Activated T-cell treated with anti-CD3 and anti-CD28 coated beads, Interleukin-2, amount 50 U/mL, for 72 hours (primary cell): ENCODE measurements around the gene RYR2. TPM values are rescaled to one million over a fixed set of nuclear protein-coding genes. Genes with fewer than 3 reads are reported as not detected.

Experiments
- ATAC-seq, 2 donors: fragments of 150-1000 bp; cut with Tn5 transposase; replicated peaks in 1 of 2; 2 replicates each; pipeline ENCODE4 v1.10.0; 2021; ENCODE audit warnings: moderate library complexity in 2 of 2, mild to moderate bottlenecking in 1 of 2
- DNase-seq, 2 donors: peaks; one replicate each; pipeline ENCODE4 v3.0.0; 2021 to 2022; ENCODE audit warnings: mixed read lengths in 1 of 2
- H3K27ac Mint-ChIP-seq: one replicate; pipeline ENCODE4 v1.8.0; 2022; ENCODE audit warnings: mild to moderate bottlenecking, moderate library complexity, mixed read lengths
- H3K27me3 Mint-ChIP-seq: one replicate; pipeline ENCODE4 v1.8.0; 2022; ENCODE audit warnings: low read depth, mixed read lengths
- H3K36me3 Mint-ChIP-seq, 2 donors: one replicate each; pipeline ENCODE4 v1.8.0; 2022; ENCODE audit warnings: mixed read lengths in 2 of 2, mild to moderate bottlenecking in 1 of 2; ENCODE audit not compliant: insufficient read depth in 2 of 2
- H3K4me1 Mint-ChIP-seq: one replicate; pipeline ENCODE4 v1.8.0; 2022; ENCODE audit warnings: low read depth, mixed read lengths
- H3K4me3 Mint-ChIP-seq, 2 donors: one replicate each; pipeline ENCODE4 v1.8.0; 2022; ENCODE audit warnings: mild to moderate bottlenecking in 2 of 2, mixed read lengths in 2 of 2, moderate library complexity in 2 of 2
- H3K9me3 Mint-ChIP-seq, 2 donors: one replicate each; pipeline ENCODE4 v1.8.0; 2022; ENCODE audit warnings: mixed read lengths in 2 of 2
- total RNA-seq, 2 donors: library from RNA; stranded (reverse); gene quantifications; one replicate each; pipeline ENCODE4 v1.2.3, GENCODE V29; 2022

RYR2 gene
- total RNA-seq, 2 donors from 2014 or later: 0.02 to 0.19 TPM

- DNase-seq: no peak
- Mint-ChIP-seq H3K36me3 (no peaks in the 10 kb centered on the region), H3K27ac (no peak overlapping the region), H3K4me1 (no peaks in the 10 kb centered on the region), H3K27me3 (no peaks in the 10 kb centered on the region), H3K4me3 (no peak overlapping the region), H3K9me3 (peaks cover 0 to 2% of the 10 kb centered on the region in 2 donors)
- no peak for ATAC-seq
Observed at GRCh38 chr1:237655778-237656177, 613.8 kb downstream of the RYR2 start.

- DNase-seq: no peak
- Mint-ChIP-seq H3K27ac (no peak overlapping the region), H3K27me3 (no peaks in the 10 kb centered on the region), H3K4me1 (no peaks in the 10 kb centered on the region), H3K4me3 (no peak overlapping the region), H3K36me3 (no peaks in the 10 kb centered on the region), H3K9me3 (peaks cover 0 to 2% of the 10 kb centered on the region in 2 donors)
- no peak for ATAC-seq
Observed at GRCh38 chr1:237664348-237664747, 622.4 kb downstream of the RYR2 start.

GRCh38 chr1:237670302-237670701, 628.3 kb downstream of the RYR2 start:
- H3K4me3 Mint-ChIP-seq: no peak overlapping the region
- DNase-seq (no peak), ATAC-seq (no peak)
- H3K27me3 Mint-ChIP-seq: no peaks in the 10 kb centered on the region
- no peaks in the 10 kb centered on the region for H3K36me3 Mint-ChIP-seq
- H3K4me1 Mint-ChIP-seq: no peaks in the 10 kb centered on the region
- H3K27ac Mint-ChIP-seq: no peak overlapping the region
- peaks cover 0 to 2% of the 10 kb centered on the region in 2 donors for H3K9me3 Mint-ChIP-seq

GRCh38 chr1:237671262-237671661, 629.3 kb downstream of the RYR2 start:
- Mint-ChIP-seq H3K36me3 (no peaks in the 10 kb centered on the region), H3K4me1 (no peaks in the 10 kb centered on the region), H3K27ac (no peak overlapping the region), H3K27me3 (no peaks in the 10 kb centered on the region), H3K9me3 (peaks cover 0 to 2% of the 10 kb centered on the region in 2 donors), H3K4me3 (no peak overlapping the region)
- ATAC-seq: no peak
- DNase-seq: no peak

GRCh38 chr1:237671935-237672334, 630.0 kb downstream of the RYR2 start:
- Mint-ChIP-seq H3K4me1 (no peaks in the 10 kb centered on the region), H3K4me3 (no peak overlapping the region), H3K27me3 (no peaks in the 10 kb centered on the region), H3K36me3 (no peaks in the 10 kb centered on the region), H3K27ac (no peak overlapping the region), H3K9me3 (peaks cover 0 to 2% of the 10 kb centered on the region in 2 donors)
- ATAC-seq: no peak
- DNase-seq: no peak

- Mint-ChIP-seq H3K27ac (no peak overlapping the region), H3K27me3 (no peaks in the 10 kb centered on the region)
- no peak for ATAC-seq
Observed at GRCh38 chr1:237672748-237673147, 630.8 kb downstream of the RYR2 start.

GRCh38 chr1:237673631-237674030, 631.6 kb downstream of the RYR2 start:
- ATAC-seq: no peak
- DNase-seq: no peak
- Mint-ChIP-seq H3K4me3 (no peak overlapping the region), H3K36me3 (no peaks in the 10 kb centered on the region), H3K4me1 (no peaks in the 10 kb centered on the region), H3K27ac (no peak overlapping the region), H3K9me3 (no peaks in the 10 kb centered on the region), H3K27me3 (no peaks in the 10 kb centered on the region)

More at GRCh38 chr1:237672748-237673147, 630.8 kb downstream of the RYR2 start:
- Mint-ChIP-seq H3K4me3 (no peak overlapping the region), H3K9me3 (peaks cover 0 to 2% of the 10 kb centered on the region in 2 donors), H3K36me3 (no peaks in the 10 kb centered on the region), H3K4me1 (no peaks in the 10 kb centered on the region)
- DNase-seq: no peak

GRCh38 chr1:237677979-237678378, 636.0 kb downstream of the RYR2 start:
- no peak for ATAC-seq
- no peaks in the 10 kb centered on the region for H3K9me3 Mint-ChIP-seq
- H3K4me1 Mint-ChIP-seq: no peaks in the 10 kb centered on the region
- H3K36me3 Mint-ChIP-seq: no peaks in the 10 kb centered on the region
- no peak for DNase-seq
- no peak overlapping the region for H3K27ac Mint-ChIP-seq
- no peak overlapping the region for H3K4me3 Mint-ChIP-seq
- no peaks in the 10 kb centered on the region for H3K27me3 Mint-ChIP-seq

- Mint-ChIP-seq H3K4me3 (no peak overlapping the region), H3K9me3 (peaks cover 0 to 3% of the 10 kb centered on the region in 2 donors), H3K27me3 (no peaks in the 10 kb centered on the region), H3K27ac (no peak overlapping the region), H3K4me1 (no peaks in the 10 kb centered on the region), H3K36me3 (no peaks in the 10 kb centered on the region)
- ATAC-seq (no peak), DNase-seq (no peak)
Observed at GRCh38 chr1:237679687-237680086, 637.7 kb downstream of the RYR2 start.

GRCh38 chr1:237681210-237681609, 639.2 kb downstream of the RYR2 start:
- H3K4me3 Mint-ChIP-seq: no peak overlapping the region
- H3K36me3 Mint-ChIP-seq: no peaks in the 10 kb centered on the region
- no peak overlapping the region for H3K27ac Mint-ChIP-seq
- no peaks in the 10 kb centered on the region for H3K27me3 Mint-ChIP-seq
- no peak for ATAC-seq
- H3K4me1 Mint-ChIP-seq: no peaks in the 10 kb centered on the region
- H3K9me3 Mint-ChIP-seq: peaks cover 1 to 3% of the 10 kb centered on the region in 2 donors
- no peak for DNase-seq

GRCh38 chr1:237684236-237684635, 642.3 kb downstream of the RYR2 start:
- peaks cover 1 to 3% of the 10 kb centered on the region in 2 donors for H3K9me3 Mint-ChIP-seq
- no peaks in the 10 kb centered on the region for H3K27me3 Mint-ChIP-seq
- ATAC-seq: no peak
- H3K27ac Mint-ChIP-seq: no peak overlapping the region
- DNase-seq: no peak
- no peaks in the 10 kb centered on the region for H3K36me3 Mint-ChIP-seq
- no peaks in the 10 kb centered on the region for H3K4me1 Mint-ChIP-seq
- H3K4me3 Mint-ChIP-seq: no peak overlapping the region

- no peaks in the 10 kb centered on the region for H3K4me1 Mint-ChIP-seq
- H3K27ac Mint-ChIP-seq: no peak overlapping the region
- H3K36me3 Mint-ChIP-seq: no peaks in the 10 kb centered on the region
- peaks cover 1 to 3% of the 10 kb centered on the region in 2 donors for H3K9me3 Mint-ChIP-seq
- no peaks in the 10 kb centered on the region for H3K27me3 Mint-ChIP-seq
- ATAC-seq (no peak), DNase-seq (no peak)
- H3K4me3 Mint-ChIP-seq: no peak overlapping the region
Observed at GRCh38 chr1:237685551-237685950, 643.6 kb downstream of the RYR2 start.

- no peaks in the 10 kb centered on the region for H3K4me1 Mint-ChIP-seq
- ATAC-seq: no peak
- peaks cover 1 to 3% of the 10 kb centered on the region in 2 donors for H3K9me3 Mint-ChIP-seq
- H3K4me3 Mint-ChIP-seq: no peak overlapping the region
- H3K36me3 Mint-ChIP-seq: no peaks in the 10 kb centered on the region
- no peak overlapping the region for H3K27ac Mint-ChIP-seq
- H3K27me3 Mint-ChIP-seq: no peaks in the 10 kb centered on the region
- no peak for DNase-seq
Observed at GRCh38 chr1:237687804-237688203, 645.8 kb downstream of the RYR2 start.

- H3K4me3 Mint-ChIP-seq: no peak overlapping the region
- ATAC-seq (no peak), DNase-seq (no peak)
- no peaks in the 10 kb centered on the region for H3K36me3 Mint-ChIP-seq
- no peaks in the 10 kb centered on the region for H3K9me3 Mint-ChIP-seq
- no peaks in the 10 kb centered on the region for H3K27me3 Mint-ChIP-seq
- H3K27ac Mint-ChIP-seq: no peak overlapping the region
- no peaks in the 10 kb centered on the region for H3K4me1 Mint-ChIP-seq
Observed at GRCh38 chr1:237690656-237691055, 648.7 kb downstream of the RYR2 start.
